Caco-2 (cell line): ENCODE results near the gene RXRA. TPM values are rescaled to one million over a fixed set of nuclear protein-coding genes. Genes with fewer than 3 reads are reported as not detected.

Source experiments
- BruUV-seq: library from RNA; stranded (reverse); fragments of 400-500 nt; replicated peaks from 2 replicates; lab custom pipeline; 2021; lab: Mats Ljungman, UMichigan
- CTCF ChIA-PET: fragments of 300-600 bp; sonication (Branson Sonifier 250); formaldehyde crosslinking; loops from one replicate; lab custom pipeline; 2022; ENCODE audit warnings: antibody characterized with exemption; lab: Charles Lee
- POLR2A ChIA-PET: fragments of 300-600 bp; sonication (Branson Sonifier 250); formaldehyde crosslinking; loops from one replicate; lab custom pipeline; 2022; ENCODE audit warnings: antibody characterized with exemption; lab: Charles Lee
- DNase-seq, 2 experiments: peaks; one replicate each; pipeline versions ENCODE4 v3.0.0 to v3.0.0-alpha.2; 2020 to 2022
- H3K27me3 ChIP-seq: replicated peaks from 2 replicates; pipeline ENCODE4 v1.6.0; 2011; ENCODE audit warnings: low read length; ENCODE audit not compliant: control insufficient read depth, insufficient read depth
- H3K36me3 ChIP-seq: 2 replicates; pipeline ENCODE4 v1.5.1; 2011; ENCODE audit warnings: low read length; ENCODE audit not compliant: control insufficient read depth, insufficient read depth
- H3K4me1 ChIP-seq: fragments of 250-450 bp; sonication (Bioruptor Pico); 2 replicates; pipeline ENCODE4 v1.5.1; 2020; ENCODE audit warnings: mild to moderate bottlenecking
- H3K4me3 ChIP-seq: 2 replicates; pipeline ENCODE4 v1.5.1; 2011; ENCODE audit warnings: low read depth, mild to moderate bottlenecking, control low read depth, low read length
- H3K9me3 ChIP-seq: fragments of 250-450 bp; sonication (Bioruptor Pico); 2 replicates; pipeline ENCODE4 v1.5.1; 2020; ENCODE audit warnings: mild to moderate bottlenecking, moderate library complexity
- H3K27ac Mint-ChIP-seq: one replicate; pipeline ENCODE4 v1.8.0; 2022; ENCODE audit warnings: mixed read lengths; ENCODE audit not compliant: unreplicated experiment
- H3K27me3 Mint-ChIP-seq: one replicate; pipeline ENCODE4 v1.8.0; 2022; ENCODE audit warnings: mixed read lengths; ENCODE audit not compliant: insufficient read depth, unreplicated experiment
- H3K36me3 Mint-ChIP-seq: one replicate; pipeline ENCODE4 v1.8.0; 2022; ENCODE audit warnings: mild to moderate bottlenecking, mixed read lengths; ENCODE audit not compliant: insufficient read depth, unreplicated experiment
- H3K4me1 Mint-ChIP-seq: one replicate; pipeline ENCODE4 v1.8.0; 2022; ENCODE audit warnings: low read depth, mixed read lengths; ENCODE audit not compliant: unreplicated experiment
- H3K4me3 Mint-ChIP-seq: one replicate; pipeline ENCODE4 v1.8.0; 2022; ENCODE audit warnings: mild to moderate bottlenecking, moderate library complexity, mixed read lengths; ENCODE audit not compliant: unreplicated experiment
- H3K9me3 Mint-ChIP-seq: one replicate; pipeline ENCODE4 v1.8.0; 2022; ENCODE audit warnings: mixed read lengths; ENCODE audit not compliant: unreplicated experiment
- intact Hi-C: fragments of 100-400 bp; cut with micrococcal nuclease; formaldehyde crosslinking; loops from one replicate; pipeline ENCODE4 v1.10.0; 2022; ENCODE audit not compliant: unreplicated experiment
- total RNA-seq: library from RNA; stranded (reverse); gene quantifications from 2 replicates; pipeline ENCODE4 v1.2.3, GENCODE V29; 2022
- TF ChIP-seq, protein P1 (sequence below), 2 experiments: fragments of 200-600 bp in 1 of 2; IDR thresholded peaks; 1 replicate in 1 of 2; 2 replicates in 1 of 2; pipeline versions ENCODE4 v1.5.1 to v1.8.0; 2011 to 2022; ENCODE audit warnings: antibody characterized with exemption in 1 of 2, control low read depth in 1 of 2, inconsistent platforms in 1 of 2, low read depth in 1 of 2, low read length in 1 of 2, mild to moderate bottlenecking in 1 of 2, moderate library complexity in 1 of 2; ENCODE audit not compliant: insufficient read depth in 1 of 2, severe bottlenecking in 1 of 2, unreplicated experiment in 1 of 2

The RXRA gene
- total RNA-seq, 1 experiment from 2014 or later = 69.1 TPM

DNA sequence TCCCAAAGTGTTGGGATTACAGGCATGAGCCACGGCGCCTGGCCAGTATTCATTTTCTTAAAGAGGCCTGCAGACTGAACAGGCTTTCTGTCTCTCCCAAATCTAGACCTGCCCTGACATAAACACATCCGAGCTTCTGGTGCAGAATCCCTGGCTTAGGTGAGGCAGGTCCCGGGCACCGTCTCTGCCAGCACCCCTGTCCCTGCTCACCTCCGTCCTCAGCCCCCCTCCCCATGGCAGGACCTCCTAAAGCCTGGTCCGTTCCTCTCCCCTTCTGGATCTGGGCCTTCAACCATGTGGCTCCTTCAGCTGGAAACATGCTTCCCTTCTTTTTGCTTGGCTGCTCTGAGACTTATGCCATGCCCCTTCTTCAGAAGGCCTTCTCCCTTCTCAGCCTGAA is 22.7 kb upstream of the RXRA start:
- TF ChIP-seq, protein P1, sequence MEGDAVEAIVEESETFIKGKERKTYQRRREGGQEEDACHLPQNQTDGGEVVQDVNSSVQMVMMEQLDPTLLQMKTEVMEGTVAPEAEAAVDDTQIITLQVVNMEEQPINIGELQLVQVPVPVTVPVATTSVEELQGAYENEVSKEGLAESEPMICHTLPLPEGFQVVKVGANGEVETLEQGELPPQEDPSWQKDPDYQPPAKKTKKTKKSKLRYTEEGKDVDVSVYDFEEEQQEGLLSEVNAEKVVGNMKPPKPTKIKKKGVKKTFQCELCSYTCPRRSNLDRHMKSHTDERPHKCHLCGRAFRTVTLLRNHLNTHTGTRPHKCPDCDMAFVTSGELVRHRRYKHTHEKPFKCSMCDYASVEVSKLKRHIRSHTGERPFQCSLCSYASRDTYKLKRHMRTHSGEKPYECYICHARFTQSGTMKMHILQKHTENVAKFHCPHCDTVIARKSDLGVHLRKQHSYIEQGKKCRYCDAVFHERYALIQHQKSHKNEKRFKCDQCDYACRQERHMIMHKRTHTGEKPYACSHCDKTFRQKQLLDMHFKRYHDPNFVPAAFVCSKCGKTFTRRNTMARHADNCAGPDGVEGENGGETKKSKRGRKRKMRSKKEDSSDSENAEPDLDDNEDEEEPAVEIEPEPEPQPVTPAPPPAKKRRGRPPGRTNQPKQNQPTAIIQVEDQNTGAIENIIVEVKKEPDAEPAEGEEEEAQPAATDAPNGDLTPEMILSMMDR (IDR thresholded peaks at IDR 0.05; ENCODE audit: insufficient read depth in 1 of 2, low read depth in 1 of 2, low read length in 1 of 2, severe bottlenecking in 1 of 2, unreplicated experiment in 1 of 2) = no peak
- Histone ChIP-seq H3K4me3 (no peak overlapping the region), H3K36me3 (no peaks in the 10 kb centered on the region), H3K27me3 (no peaks in the 10 kb centered on the region), H3K4me1 (no peaks in the 10 kb centered on the region), H3K9me3 (no peaks in the 10 kb centered on the region)
- CTCF ChIA-PET = no interaction called here
- H3K9me3 Mint-ChIP-seq = no peaks in the 10 kb centered on the region
- POLR2A ChIA-PET = no interaction called here
- H3K4me3 Mint-ChIP-seq = no peak overlapping the region
- BruUV-seq = no TSS peak
- H3K4me1 Mint-ChIP-seq = no peaks in the 10 kb centered on the region
- H3K27ac Mint-ChIP-seq = no peak overlapping the region
- DNase-seq = no peak
- no peaks in the 10 kb centered on the region for H3K36me3 Mint-ChIP-seq
- intact Hi-C loops = no loop called here
- peaks cover 2% of the 10 kb centered on the region for H3K27me3 Mint-ChIP-seq

DNA sequence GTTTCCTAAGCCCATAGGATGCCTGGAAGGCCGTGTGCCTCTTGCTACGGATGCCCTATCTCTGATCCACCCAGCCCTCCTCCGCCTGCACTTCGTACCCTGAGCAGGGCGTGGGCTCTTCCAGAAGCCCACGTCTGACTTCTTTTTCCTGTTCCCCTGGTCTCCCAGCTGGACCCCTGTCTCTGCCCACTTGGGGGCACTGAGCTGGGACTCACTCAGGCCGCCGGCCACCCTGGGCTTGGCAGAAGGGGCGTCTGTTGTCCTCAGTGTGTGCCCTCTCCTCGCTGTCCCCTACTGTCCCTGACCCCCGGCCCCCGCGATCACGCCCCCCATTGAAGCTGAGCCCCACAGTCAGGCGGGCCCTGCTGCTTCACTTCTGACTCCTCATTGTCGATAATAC is 22.0 kb upstream of the RXRA start:
- no peaks in the 10 kb centered on the region for H3K9me3 Mint-ChIP-seq
- peaks cover 2% of the 10 kb centered on the region for H3K27me3 Mint-ChIP-seq
- no peak overlapping the region for H3K4me3 Mint-ChIP-seq
- intact Hi-C loops = no loop called here
- ChIA-PET CTCF (no interaction called here), POLR2A (no interaction called here)
- Histone ChIP-seq H3K27me3 (no peaks in the 10 kb centered on the region), H3K4me3 (no peak overlapping the region), H3K36me3 (no peaks in the 10 kb centered on the region), H3K9me3 (no peaks in the 10 kb centered on the region), H3K4me1 (no peaks in the 10 kb centered on the region)
- TF ChIP-seq, protein P1 (IDR thresholded peaks at IDR 0.05; ENCODE audit: insufficient read depth in 1 of 2, low read depth in 1 of 2, low read length in 1 of 2, severe bottlenecking in 1 of 2, unreplicated experiment in 1 of 2) = no peak
- H3K4me1 Mint-ChIP-seq = no peaks in the 10 kb centered on the region
- H3K27ac Mint-ChIP-seq = no peak overlapping the region
- H3K36me3 Mint-ChIP-seq = no peaks in the 10 kb centered on the region
- DNase-seq = no peak
- BruUV-seq = no TSS peak

DNA sequence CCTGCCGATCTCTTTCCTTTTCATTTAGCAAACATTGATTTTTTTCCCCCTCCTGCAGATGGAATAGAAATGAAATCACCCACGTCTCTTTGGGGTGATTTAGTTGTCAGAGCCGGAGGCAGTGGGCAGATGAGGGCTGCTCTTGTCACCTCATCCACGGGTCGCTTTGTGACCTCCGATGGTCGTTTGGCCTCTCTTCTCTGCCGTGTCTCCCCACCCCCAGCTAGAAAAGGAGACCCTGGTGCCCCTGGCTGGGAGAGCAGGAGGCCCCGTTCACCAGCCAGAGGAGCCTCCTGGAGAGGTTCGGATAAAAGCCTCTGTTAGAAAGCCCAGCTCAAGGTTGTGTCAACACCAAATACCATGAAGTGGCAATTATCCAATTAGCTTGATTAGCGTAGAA is 21.6 kb upstream of the RXRA start:
- Mint-ChIP-seq H3K9me3 (no peaks in the 10 kb centered on the region), H3K4me1 (no peaks in the 10 kb centered on the region), H3K27ac (no peak overlapping the region), H3K4me3 (no peak overlapping the region), H3K36me3 (no peaks in the 10 kb centered on the region), H3K27me3 (peaks cover under 1% of the 10 kb centered on the region)
- Histone ChIP-seq H3K4me3 (no peak overlapping the region), H3K36me3 (no peaks in the 10 kb centered on the region), H3K4me1 (no peaks in the 10 kb centered on the region), H3K27me3 (no peaks in the 10 kb centered on the region), H3K9me3 (no peaks in the 10 kb centered on the region)
- POLR2A ChIA-PET = interaction anchor here (0.7 kb wide), 1 partner anchor 169 kb away, joined by 5 read pairs; the partner anchor contains the start of gene WDR5
- intact Hi-C loops = no loop called here
- DNase-seq = no peak
- no TSS peak for BruUV-seq
- CTCF ChIA-PET = no interaction called here
- TF ChIP-seq, protein P1 (IDR thresholded peaks at IDR 0.05; ENCODE audit: insufficient read depth in 1 of 2, low read depth in 1 of 2, low read length in 1 of 2, severe bottlenecking in 1 of 2, unreplicated experiment in 1 of 2) = no peak
